ENCODE results near the gene ARSB.
"Not testable (repeated sequence)": the region's sequence is repeated elsewhere in the genome, so short reads cannot be mapped to it uniquely, and the experiment has no call there.

The ARSB gene

GRCh38 chr5:78985725-78986223 is 664 bp upstream of the ARSB start:
- Mint-ChIP-seq H3K9me3 (no peaks in the 10 kb centered on the region), H3K4me1 (peaks cover 23% of the 10 kb centered on the region), H3K27ac (ENCODE audit: low read depth) (peak overlapping the region; percentile 92), H3K27me3 (no peaks in the 10 kb centered on the region), H3K4me3 (peak overlapping the region; percentile 86), H3K36me3 (ENCODE audit: insufficient read depth) (peaks cover 9% of the 10 kb centered on the region)
- peak; percentile 31 for ATAC-seq (replicated peaks; ENCODE audit: extremely low read depth, poor library complexity, severe bottlenecking)
- peak in 1 of 2 donors; percentile 21 for DNase-seq (ENCODE audit: low spot score in 2 of 2)

- H3K27me3 Mint-ChIP-seq, result no peaks in the 10 kb centered on the region
- peaks cover 23% of the 10 kb centered on the region for H3K4me1 Mint-ChIP-seq
- DNase-seq (ENCODE audit: low spot score in 2 of 2) (peak; percentile 52 to 53), ATAC-seq (replicated peaks; ENCODE audit: extremely low read depth, poor library complexity, severe bottlenecking) (peak; percentile 69)
- peaks cover 9% of the 10 kb centered on the region for H3K36me3 Mint-ChIP-seq (ENCODE audit: insufficient read depth)
- H3K4me3 Mint-ChIP-seq, result peak overlapping the region; percentile 86
- peak overlapping the region; percentile 92 for H3K27ac Mint-ChIP-seq (ENCODE audit: low read depth)
- no peaks in the 10 kb centered on the region for H3K9me3 Mint-ChIP-seq
Observed at GRCh38 chr5:78984439-78985115, 533 bp downstream of the ARSB start.

DNA sequence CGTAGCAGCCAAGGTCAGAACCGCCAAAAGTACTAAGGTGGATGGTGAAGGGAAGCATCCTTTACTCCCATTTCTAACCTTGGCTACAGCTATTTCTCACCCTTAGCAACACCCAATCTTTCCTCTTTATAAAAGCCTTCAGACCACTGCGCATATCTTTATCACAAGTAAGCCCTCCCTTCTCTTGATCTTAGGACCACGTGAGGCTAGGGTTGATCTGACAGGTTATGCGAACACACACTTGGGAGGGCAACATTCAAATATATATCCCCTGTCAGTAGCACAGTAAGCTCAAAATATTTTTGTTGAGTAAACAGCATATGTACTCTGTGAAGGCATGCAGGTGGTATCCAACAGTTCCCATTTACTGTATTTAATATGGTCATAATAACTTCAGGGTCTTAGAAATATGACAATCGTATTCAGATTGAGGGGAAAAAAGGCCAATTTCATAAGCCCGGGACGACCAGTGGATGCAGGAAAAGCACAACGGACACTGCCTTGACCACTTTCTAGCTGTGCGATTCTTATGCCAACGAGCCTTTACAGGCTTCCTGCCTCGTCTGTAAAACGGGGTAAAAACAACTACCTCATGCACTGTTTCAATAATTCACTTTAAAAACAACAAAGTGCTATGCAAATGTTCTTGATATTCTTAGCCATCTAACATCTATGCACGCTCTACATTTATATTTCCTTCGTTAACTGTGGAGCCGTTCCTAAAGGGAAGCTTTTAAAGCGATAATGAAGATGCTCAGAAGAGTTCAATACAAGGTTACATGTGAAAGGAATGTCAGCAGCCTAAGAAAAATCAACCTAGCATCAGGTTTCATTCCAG is 1.3 kb downstream of the ARSB start:
- Mint-ChIP-seq H3K4me3 (peak overlapping the region; percentile 86), H3K4me1 (peaks cover 23% of the 10 kb centered on the region), H3K27me3 (no peaks in the 10 kb centered on the region), H3K9me3 (no peaks in the 10 kb centered on the region), H3K27ac (ENCODE audit: low read depth) (peak overlapping the region; percentile 92), H3K36me3 (ENCODE audit: insufficient read depth) (peaks cover 9% of the 10 kb centered on the region)
- ATAC-seq (replicated peaks; ENCODE audit: extremely low read depth, poor library complexity, severe bottlenecking) (peak; percentile 2), DNase-seq (ENCODE audit: low spot score in 2 of 2) (no peak)

DNA sequence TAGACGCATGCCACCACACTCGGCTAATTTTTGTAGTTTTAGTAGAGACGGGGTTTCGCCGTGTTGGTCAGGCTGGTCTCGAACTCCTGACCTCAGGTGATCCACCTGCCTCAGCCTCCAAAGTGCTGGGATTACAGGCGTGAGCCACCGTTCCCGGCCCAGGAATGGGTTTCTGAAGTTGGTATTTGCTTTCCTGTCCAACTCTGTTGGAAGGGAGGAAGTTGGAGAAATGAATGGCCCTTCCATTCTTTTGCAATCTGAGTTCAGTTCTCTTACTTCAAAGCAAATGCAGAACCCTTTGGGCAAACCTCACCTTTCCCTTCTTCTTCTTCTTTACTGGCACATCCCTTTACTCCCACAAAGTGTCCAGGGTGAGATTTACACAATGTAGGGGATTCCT is 1.9 kb downstream of the ARSB start:
- peak overlapping the region; percentile 86 for H3K4me3 Mint-ChIP-seq

GRCh38 chr5:78979909-78980308 is 5.2 kb downstream of the ARSB start:
- no peaks in the 10 kb centered on the region for H3K27me3 Mint-ChIP-seq
- H3K27ac Mint-ChIP-seq (ENCODE audit: low read depth), result no peak overlapping the region
- ATAC-seq (replicated peaks; ENCODE audit: extremely low read depth, poor library complexity, severe bottlenecking) (no peak), DNase-seq (ENCODE audit: low spot score in 2 of 2) (no peak)
- peaks cover 22% of the 10 kb centered on the region for H3K4me1 Mint-ChIP-seq
- H3K36me3 Mint-ChIP-seq (ENCODE audit: insufficient read depth), result peaks cover 8% of the 10 kb centered on the region
- no peaks in the 10 kb centered on the region for H3K9me3 Mint-ChIP-seq
- H3K4me3 Mint-ChIP-seq, result no peak overlapping the region

More for the DNA sequence above, 1.9 kb downstream of the ARSB start:
- H3K27me3 Mint-ChIP-seq; DNase-seq (ENCODE audit: low spot score in 2 of 2); H3K9me3 Mint-ChIP-seq; ATAC-seq (replicated peaks; ENCODE audit: extremely low read depth, poor library complexity, severe bottlenecking); H3K36me3 Mint-ChIP-seq (ENCODE audit: insufficient read depth): not testable (repeated sequence)
- Mint-ChIP-seq H3K27ac (ENCODE audit: low read depth) (peak overlapping the region; percentile 92), H3K4me1 (peaks cover 23% of the 10 kb centered on the region)

GRCh38 chr5:78979117-78979742 is 5.9 kb downstream of the ARSB start:
- no peaks in the 10 kb centered on the region for H3K27me3 Mint-ChIP-seq
- no peaks in the 10 kb centered on the region for H3K9me3 Mint-ChIP-seq
- DNase-seq (ENCODE audit: low spot score in 2 of 2) (no peak), ATAC-seq (replicated peaks; ENCODE audit: extremely low read depth, poor library complexity, severe bottlenecking) (no peak)
- H3K36me3 Mint-ChIP-seq (ENCODE audit: insufficient read depth), result peaks cover 3% of the 10 kb centered on the region
- H3K4me3 Mint-ChIP-seq, result no peak overlapping the region
- no peak overlapping the region for H3K27ac Mint-ChIP-seq (ENCODE audit: low read depth)
- peaks cover 22% of the 10 kb centered on the region for H3K4me1 Mint-ChIP-seq

- Mint-ChIP-seq H3K4me1 (peaks cover 11% of the 10 kb centered on the region), H3K4me3 (no peak overlapping the region), H3K36me3 (ENCODE audit: insufficient read depth) (peaks cover 2% of the 10 kb centered on the region), H3K27ac (ENCODE audit: low read depth) (no peak overlapping the region), H3K27me3 (no peaks in the 10 kb centered on the region), H3K9me3 (no peaks in the 10 kb centered on the region)
- no peak for DNase-seq (ENCODE audit: low spot score in 2 of 2)
- ATAC-seq (replicated peaks; ENCODE audit: extremely low read depth, poor library complexity, severe bottlenecking), result no peak
Observed at GRCh38 chr5:78975035-78975434, 10.1 kb downstream of the ARSB start.

- no peak for ATAC-seq (replicated peaks; ENCODE audit: extremely low read depth, poor library complexity, severe bottlenecking)
- Mint-ChIP-seq H3K27ac (ENCODE audit: low read depth) (no peak overlapping the region), H3K27me3 (no peaks in the 10 kb centered on the region), H3K4me1 (peaks cover 11% of the 10 kb centered on the region), H3K9me3 (no peaks in the 10 kb centered on the region), H3K36me3 (ENCODE audit: insufficient read depth) (peaks cover 2% of the 10 kb centered on the region), H3K4me3 (no peak overlapping the region)
- no peak for DNase-seq (ENCODE audit: low spot score in 2 of 2)
Observed at GRCh38 chr5:78974601-78975000, 10.5 kb downstream of the ARSB start.

GRCh38 chr5:78974011-78974410 is 11.1 kb downstream of the ARSB start:
- peaks cover 11% of the 10 kb centered on the region for H3K4me1 Mint-ChIP-seq
- H3K27me3 Mint-ChIP-seq, result no peaks in the 10 kb centered on the region
- H3K9me3 Mint-ChIP-seq, result no peaks in the 10 kb centered on the region
- DNase-seq (ENCODE audit: low spot score in 2 of 2) (no peak), ATAC-seq (replicated peaks; ENCODE audit: extremely low read depth, poor library complexity, severe bottlenecking) (no peak)
- H3K27ac Mint-ChIP-seq (ENCODE audit: low read depth), result no peak overlapping the region
- no peak overlapping the region for H3K4me3 Mint-ChIP-seq
- peaks cover 2% of the 10 kb centered on the region for H3K36me3 Mint-ChIP-seq (ENCODE audit: insufficient read depth)

DNA sequence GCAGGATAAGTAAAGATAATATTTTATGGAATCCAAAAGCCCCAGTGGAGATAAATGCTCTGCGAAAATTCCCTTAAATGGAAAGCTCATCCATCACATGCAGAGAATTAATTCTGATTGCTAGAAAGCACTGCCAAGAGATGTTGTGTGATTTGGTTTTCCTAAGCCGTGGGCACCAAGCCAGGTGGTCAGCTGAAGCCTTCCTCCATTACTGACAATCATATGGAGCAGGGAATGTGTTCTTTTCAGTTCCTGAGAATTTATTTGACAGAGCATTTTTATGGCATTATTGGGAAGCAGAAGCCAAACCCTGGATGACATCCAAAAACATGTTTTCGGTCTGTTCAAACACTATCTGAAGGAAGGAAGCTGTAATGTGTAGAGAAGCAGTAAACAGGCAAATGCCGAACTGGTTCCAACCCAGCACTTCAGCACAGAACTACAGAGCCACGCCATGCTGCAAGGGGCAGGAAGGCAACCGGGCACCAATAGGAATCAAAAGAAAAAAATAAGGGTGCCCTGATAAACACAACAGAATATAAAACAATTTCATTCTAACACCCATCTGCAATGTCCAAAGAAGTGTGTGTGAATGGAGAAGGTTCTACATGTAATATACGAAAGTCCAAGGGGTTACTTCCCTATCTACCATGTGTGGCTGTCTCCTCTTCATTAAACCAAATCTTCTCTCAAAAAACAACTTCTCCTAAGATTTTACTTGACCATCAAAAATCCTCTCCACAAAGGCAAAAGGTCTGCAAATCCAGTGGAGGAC is 12.3 kb downstream of the ARSB start:
- no peak overlapping the region for H3K4me3 Mint-ChIP-seq
- H3K27me3 Mint-ChIP-seq, result no peaks in the 10 kb centered on the region
- ATAC-seq (replicated peaks; ENCODE audit: extremely low read depth, poor library complexity, severe bottlenecking), result no peak
- peaks cover 11% of the 10 kb centered on the region for H3K4me1 Mint-ChIP-seq
- no peaks in the 10 kb centered on the region for H3K9me3 Mint-ChIP-seq
- H3K36me3 Mint-ChIP-seq (ENCODE audit: insufficient read depth), result peaks cover 2% of the 10 kb centered on the region
- no peak overlapping the region for H3K27ac Mint-ChIP-seq (ENCODE audit: low read depth)
- DNase-seq (ENCODE audit: low spot score in 2 of 2), result no peak

DNA sequence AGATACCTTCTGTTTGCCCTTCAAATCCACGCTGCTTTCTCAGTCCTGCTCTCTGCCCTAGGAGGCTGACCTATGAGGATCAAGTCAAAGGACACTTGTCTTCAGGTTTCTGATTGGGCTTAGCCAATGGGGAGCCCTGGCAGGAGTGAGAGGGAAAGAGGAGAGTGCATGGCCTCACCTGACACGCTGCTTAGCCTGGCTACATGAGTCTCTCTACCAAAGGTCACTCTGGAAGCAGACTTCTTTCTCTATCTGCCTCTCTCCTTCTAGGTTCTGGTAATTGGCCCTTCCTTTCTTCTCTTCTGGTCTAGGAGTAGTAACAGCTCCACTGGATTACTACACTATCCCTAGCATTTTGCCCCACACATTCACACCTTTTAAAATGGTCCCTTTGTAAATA is 13.1 kb downstream of the ARSB start:
- H3K36me3 Mint-ChIP-seq (ENCODE audit: insufficient read depth), result peaks cover 3% of the 10 kb centered on the region
- DNase-seq (ENCODE audit: low spot score in 2 of 2) (no peak), ATAC-seq (replicated peaks; ENCODE audit: extremely low read depth, poor library complexity, severe bottlenecking) (no peak)
- H3K27me3 Mint-ChIP-seq, result no peaks in the 10 kb centered on the region
- H3K9me3 Mint-ChIP-seq, result no peaks in the 10 kb centered on the region
- H3K4me1 Mint-ChIP-seq, result peaks cover 5% of the 10 kb centered on the region
- H3K4me3 Mint-ChIP-seq, result no peak overlapping the region
- no peak overlapping the region for H3K27ac Mint-ChIP-seq (ENCODE audit: low read depth)

GRCh38 chr5:78968781-78969180 is 16.3 kb downstream of the ARSB start:
- Mint-ChIP-seq H3K36me3 (ENCODE audit: insufficient read depth) (peaks cover 3% of the 10 kb centered on the region), H3K4me3 (no peak overlapping the region), H3K9me3 (no peaks in the 10 kb centered on the region), H3K27me3 (no peaks in the 10 kb centered on the region), H3K27ac (ENCODE audit: low read depth) (no peak overlapping the region), H3K4me1 (peaks cover 5% of the 10 kb centered on the region)
- no peak for ATAC-seq (replicated peaks; ENCODE audit: extremely low read depth, poor library complexity, severe bottlenecking)
- DNase-seq (ENCODE audit: low spot score in 2 of 2), result no peak

Data from central memory CD8-positive, alpha-beta T cell (primary cell).